Right renal cortex interstitium (tissue), 3 donors: Measurements from ENCODE around the gene MLF1. TPM values are rescaled to one million over a fixed set of nuclear protein-coding genes. Genes with fewer than 3 reads are reported as not detected.

ENCODE experiments used
- DNase-seq, 3 donors: peaks; one replicate each; pipeline ENCODE4 v3.0.0-alpha.2; 2013; ENCODE audit warnings: low read depth in 3 of 3, low spot score in 2 of 3
- polyA plus RNA-seq, 3 donors: library from polyadenylated mRNA; unstranded; fragments of 120-200 nt; gene quantifications; one replicate each; pipeline ENCODE4 v1.2.1, GENCODE V29; 2013; ENCODE audit not compliant: insufficient read length in 3 of 3

Gene MLF1
- polyA plus RNA-seq, 3 donors: 64.2 to 72.2 (median 66.4) TPM

- DNase-seq: no peak
Observed at GRCh38 chr3:158572766-158573060, 1.7 kb downstream of the MLF1 start.

GRCh38 chr3:158573714-158574113, 2.7 kb downstream of the MLF1 start:
- DNase-seq: no peak

- DNase-seq: no peak
Observed at GRCh38 chr3:158574646-158575045, 3.7 kb downstream of the MLF1 start.

GRCh38 chr3:158590223-158590622, 19.2 kb downstream of the MLF1 start:
- no peak for DNase-seq

- DNase-seq: no peak
Observed at GRCh38 chr3:158600787-158601186, 29.8 kb downstream of the MLF1 start.

GRCh38 chr3:158602227-158602626, 31.2 kb downstream of the MLF1 start:
- DNase-seq: no peak

- no peak for DNase-seq
Observed at GRCh38 chr3:158617982-158618875, 47.2 kb downstream of the MLF1 start.

- no peak for DNase-seq
Observed at GRCh38 chr3:158625881-158626280, 54.9 kb downstream of the MLF1 start.

GRCh38 chr3:158631981-158632380, 61.0 kb downstream of the MLF1 start:
- no peak for DNase-seq

GRCh38 chr3:158640646-158641045, 69.7 kb downstream of the MLF1 start:
- no peak for DNase-seq

GRCh38 chr3:158642005-158642404, 71.0 kb downstream of the MLF1 start:
- DNase-seq: no peak

GRCh38 chr3:158642474-158643210, 71.6 kb downstream of the MLF1 start:
- DNase-seq: no peak

GRCh38 chr3:158644345-158644908, 73.4 kb downstream of the MLF1 start, which contains the start of gene GFM1:
GFM1 (plus strand) TSS chr3:158644527; CDS start chr3:158644635, 108 bp downstream.
- DNase-seq: peak; percentile 82 to 93 (median 90)

GRCh38 chr3:158649791-158650190, 78.8 kb downstream of the MLF1 start:
- DNase-seq: no peak

- no peak for DNase-seq
Observed at GRCh38 chr3:158651192-158651591, 80.2 kb downstream of the MLF1 start.

- no peak for DNase-seq
Observed at GRCh38 chr3:158652463-158652862, 81.5 kb downstream of the MLF1 start.

Other genes with a start within 250 kb of the MLF1 start
- gene GFM1, start 73.3 kb downstream of the MLF1 start, polyA plus RNA-seq: 10 to 100 TPM; 44.9 to 47.3 (median 46.7) TPM
- 10 to 100 TPM; 28.9 to 38.1 (median 34.4) TPM for gene LXN, start 101.5 kb downstream of the MLF1 start, polyA plus RNA-seq
- 10 to 100 TPM in 2 of 3 donors, 1 to 10 TPM in 1; 9.7 to 38.8 (median 11.3) TPM for gene RARRES1, start 161.3 kb downstream of the MLF1 start, polyA plus RNA-seq
- 10 to 100 TPM; 54.7 to 57.5 (median 56.7) TPM for gene MFSD1, start 230.9 kb downstream of the MLF1 start, polyA plus RNA-seq